Measurements from ENCODE around the gene ATP6V1G2. TPM values are rescaled to one million over a fixed set of nuclear protein-coding genes. Genes with fewer than 3 reads are reported as not detected.

The ATP6V1G2 gene
- total RNA-seq, 1 donor from 2014 or later = 95.6 TPM

- no peaks in the 10 kb centered on the region for H3K36me3 Mint-ChIP-seq (ENCODE audit: unreplicated experiment)
- H3K4me3 Mint-ChIP-seq (ENCODE audit: unreplicated experiment) = peak overlapping the region; percentile 22
- peaks cover 3% of the 10 kb centered on the region for H3K9me3 Mint-ChIP-seq (ENCODE audit: unreplicated experiment)
- peaks cover 3% of the 10 kb centered on the region for H3K27me3 Mint-ChIP-seq (ENCODE audit: unreplicated experiment)
- no peak for DNase-seq
- H3K4me1 Mint-ChIP-seq (ENCODE audit: low read depth, unreplicated experiment) = peaks cover 9% of the 10 kb centered on the region
- TF ChIP-seq CTCF (IDR thresholded peaks at IDR 0.05; ENCODE audit: partially characterized antibody, unreplicated experiment) = no peak
- no peak overlapping the region for H3K27ac Mint-ChIP-seq (ENCODE audit: unreplicated experiment)
Observed at GRCh38 chr6:31587791-31588777, 41.7 kb upstream of the ATP6V1G2 start.

GRCh38 chr6:31586599-31587281 lies 40.3 kb upstream of the ATP6V1G2 start:
- no peaks in the 10 kb centered on the region for H3K36me3 Mint-ChIP-seq (ENCODE audit: unreplicated experiment)
- H3K27ac Mint-ChIP-seq (ENCODE audit: unreplicated experiment) = no peak overlapping the region
- peaks cover 3% of the 10 kb centered on the region for H3K27me3 Mint-ChIP-seq (ENCODE audit: unreplicated experiment)
- peaks cover 9% of the 10 kb centered on the region for H3K4me1 Mint-ChIP-seq (ENCODE audit: low read depth, unreplicated experiment)
- H3K9me3 Mint-ChIP-seq (ENCODE audit: unreplicated experiment) = peaks cover 2% of the 10 kb centered on the region
- TF ChIP-seq CTCF (IDR thresholded peaks at IDR 0.05; ENCODE audit: partially characterized antibody, unreplicated experiment) = no peak
- no peak for DNase-seq
- H3K4me3 Mint-ChIP-seq (ENCODE audit: unreplicated experiment) = no peak overlapping the region

GRCh38 chr6:31586008-31586407 lies 39.6 kb upstream of the ATP6V1G2 start, which contains the start of gene LST1:
LST1 (plus strand) TSS chr6:31586277; CDS start chr6:31587300, 1,023 bp downstream.
- Mint-ChIP-seq H3K9me3 (ENCODE audit: unreplicated experiment) (peaks cover 5% of the 10 kb centered on the region), H3K27ac (ENCODE audit: unreplicated experiment) (no peak within 1 kb of the TSS), H3K36me3 (ENCODE audit: unreplicated experiment) (no peaks in the 10 kb centered on the region), H3K4me3 (ENCODE audit: unreplicated experiment) (no peak within 1 kb of the TSS), H3K4me1 (ENCODE audit: low read depth, unreplicated experiment) (peaks cover 11% of the 10 kb centered on the region), H3K27me3 (ENCODE audit: unreplicated experiment) (peaks cover 5% of the 10 kb centered on the region)
- TF ChIP-seq CTCF (IDR thresholded peaks at IDR 0.05; ENCODE audit: partially characterized antibody, unreplicated experiment) = no peak
- no peak for DNase-seq

GRCh38 chr6:31585491-31585890 lies 39.1 kb upstream of the ATP6V1G2 start:
- peak; percentile 29 for TF ChIP-seq CTCF (IDR thresholded peaks at IDR 0.05; ENCODE audit: partially characterized antibody, unreplicated experiment)
- no peak overlapping the region for H3K27ac Mint-ChIP-seq (ENCODE audit: unreplicated experiment)
- H3K27me3 Mint-ChIP-seq (ENCODE audit: unreplicated experiment) = peaks cover 6% of the 10 kb centered on the region
- H3K4me1 Mint-ChIP-seq (ENCODE audit: low read depth, unreplicated experiment) = peaks cover 11% of the 10 kb centered on the region
- DNase-seq = no peak
- H3K4me3 Mint-ChIP-seq (ENCODE audit: unreplicated experiment) = no peak overlapping the region
- no peaks in the 10 kb centered on the region for H3K36me3 Mint-ChIP-seq (ENCODE audit: unreplicated experiment)
- H3K9me3 Mint-ChIP-seq (ENCODE audit: unreplicated experiment) = peaks cover 5% of the 10 kb centered on the region

All from glutamatergic neuron (in vitro differentiated cells).